GM21390 (cell line): ENCODE data around the gene CORO2B.

Source experiments
- ATAC-seq: cut with Tn5 transposase; IDR thresholded peaks from one replicate; pipeline ENCODE4 v1.9.1; 2021; ENCODE audit not compliant: unreplicated experiment

Gene CORO2B

GRCh38 chr15:68625853-68626252 lies 47.1 kb downstream of the CORO2B start:
- ATAC-seq, result no peak

GRCh38 chr15:68626283-68626682 lies 47.5 kb downstream of the CORO2B start:
- ATAC-seq, result no peak

- no peak for ATAC-seq
Measured at GRCh38 chr15:68626739-68627138, 47.9 kb downstream of the CORO2B start.

GRCh38 chr15:68627476-68627875 lies 48.7 kb downstream of the CORO2B start:
- no peak for ATAC-seq

- no peak for ATAC-seq
Measured at GRCh38 chr15:68627995-68628394, 49.2 kb downstream of the CORO2B start.

GRCh38 chr15:68629519-68630210 lies 50.9 kb downstream of the CORO2B start:
- ATAC-seq, result no peak

- ATAC-seq, result no peak
Measured at GRCh38 chr15:68630211-68630555, 51.4 kb downstream of the CORO2B start.

- no peak for ATAC-seq
Measured at GRCh38 chr15:68630836-68631235, 52.0 kb downstream of the CORO2B start.

GRCh38 chr15:68631601-68632051 lies 52.8 kb downstream of the CORO2B start:
- ATAC-seq, result no peak

- no peak for ATAC-seq
Measured at GRCh38 chr15:68632101-68632500, 53.3 kb downstream of the CORO2B start.

- no peak for ATAC-seq
Measured at GRCh38 chr15:68633231-68634121, 54.7 kb downstream of the CORO2B start.

GRCh38 chr15:68634122-68634482 lies 55.3 kb downstream of the CORO2B start:
- ATAC-seq, result no peak

GRCh38 chr15:68634531-68634930 lies 55.7 kb downstream of the CORO2B start:
- no peak for ATAC-seq

- no peak for ATAC-seq
Measured at GRCh38 chr15:68635141-68635540, 56.3 kb downstream of the CORO2B start.

- ATAC-seq, result no peak
Measured at GRCh38 chr15:68636256-68636655, 57.5 kb downstream of the CORO2B start.

- ATAC-seq, result no peak
Measured at GRCh38 chr15:68637767-68638404, 59.1 kb downstream of the CORO2B start.

GRCh38 chr15:68638953-68639515 lies 60.2 kb downstream of the CORO2B start:
- no peak for ATAC-seq

GRCh38 chr15:68639926-68640600 lies 61.3 kb downstream of the CORO2B start:
- no peak for ATAC-seq

- no peak for ATAC-seq
Measured at GRCh38 chr15:68640791-68641331, 62.1 kb downstream of the CORO2B start.

- ATAC-seq, result no peak
Measured at GRCh38 chr15:68641376-68641775, 62.6 kb downstream of the CORO2B start.

- ATAC-seq, result no peak
Measured at GRCh38 chr15:68642491-68642845, 63.7 kb downstream of the CORO2B start.
